SK-N-MC (cell line): Measurements from ENCODE around the gene TBRG4.

Source experiments
- DNase-seq: peaks from one replicate; pipeline ENCODE4 v3.0.0-alpha.2; 2011; ENCODE audit warnings: low read depth, low spot score
- H3K27ac ChIP-seq: fragments of 200-600 bp; sonication (generic); 2 replicates; pipeline ENCODE4 v1.5.1; 2016; ENCODE audit warnings: mixed run types
- H3K36me3 ChIP-seq: fragments of 200-600 bp; sonication (generic); 2 replicates; pipeline ENCODE4 v1.6.1; 2017; ENCODE audit warnings: antibody characterized with exemption, low read length, mixed read lengths; ENCODE audit not compliant: insufficient read depth
- H3K4me3 ChIP-seq: fragments of 200-600 bp; sonication (generic); 2 replicates; pipeline ENCODE4 v1.5.1; 2016
- H3K9ac ChIP-seq: fragments of 200-600 bp; sonication (generic); 2 replicates; pipeline ENCODE4 v1.8.0; 2017; ENCODE audit warnings: mixed run types, mixed read lengths; ENCODE audit not compliant: insufficient read length
- H3K9me3 ChIP-seq: fragments of 200-600 bp; sonication (generic); 2 replicates; pipeline ENCODE4 v1.6.1; 2017; ENCODE audit warnings: low read depth, mild to moderate bottlenecking, antibody characterized with exemption, low read length, moderate library complexity, mixed read lengths
- EZH2 ChIP-seq: fragments of 200-600 bp; sonication (generic); IDR thresholded peaks from one replicate; pipeline ENCODE4 v1.6.1; 2017; ENCODE audit warnings: antibody characterized with exemption
- FOXP2 ChIP-seq: optimal IDR thresholded peaks from 2 replicates; pipeline ENCODE3; 2011; ENCODE audit warnings: mild to moderate bottlenecking, moderate library complexity; ENCODE audit not compliant: insufficient read depth; ENCODE audit errors: extremely low read length, control extremely low read depth
- POLR2AphosphoS5 ChIP-seq: IDR thresholded peaks from 2 replicates; pipeline ENCODE4 v1.6.1; 2012; ENCODE audit warnings: mild to moderate bottlenecking, low read depth, low read length, borderline replicate concordance

TBRG4 gene

GRCh38 chr7:45125193-45125904 lies 13.9 kb upstream of the TBRG4 start:
- no peak overlapping the region for H3K9ac ChIP-seq
- TF ChIP-seq FOXP2: no peak
- no peak for TF ChIP-seq EZH2
- TF ChIP-seq POLR2AphosphoS5: no peak
- no peak overlapping the region for H3K4me3 ChIP-seq
- no peaks in the 10 kb centered on the region for H3K9me3 ChIP-seq
- no peak for DNase-seq
- H3K36me3 ChIP-seq: no peaks in the 10 kb centered on the region
- H3K27ac ChIP-seq: no peak overlapping the region

GRCh38 chr7:45123913-45124710 lies 12.6 kb upstream of the TBRG4 start:
- Histone ChIP-seq H3K9ac (no peak overlapping the region), H3K36me3 (no peaks in the 10 kb centered on the region), H3K4me3 (no peak overlapping the region), H3K27ac (no peak overlapping the region), H3K9me3 (no peaks in the 10 kb centered on the region)
- DNase-seq: no peak
- no peak for TF ChIP-seq POLR2AphosphoS5
- TF ChIP-seq FOXP2: no peak
- TF ChIP-seq EZH2: no peak

- TF ChIP-seq FOXP2 (no peak), EZH2 (no peak), POLR2AphosphoS5 (no peak)
- Histone ChIP-seq H3K27ac (no peak overlapping the region), H3K9me3 (no peaks in the 10 kb centered on the region), H3K4me3 (no peak overlapping the region), H3K9ac (no peak overlapping the region), H3K36me3 (no peaks in the 10 kb centered on the region)
- no peak for DNase-seq
These were observed 11.7 kb upstream of the TBRG4 start for GRCh38 chr7:45122975-45123860.

GRCh38 chr7:45119550-45119949 lies 8.1 kb upstream of the TBRG4 start:
- TF ChIP-seq POLR2AphosphoS5 (no peak), FOXP2 (no peak)
- Histone ChIP-seq H3K36me3 (no peaks in the 10 kb centered on the region), H3K9ac (no peak overlapping the region), H3K9me3 (no peaks in the 10 kb centered on the region), H3K27ac (no peak overlapping the region), H3K4me3 (no peak overlapping the region)
- no peak for DNase-seq

DNA sequence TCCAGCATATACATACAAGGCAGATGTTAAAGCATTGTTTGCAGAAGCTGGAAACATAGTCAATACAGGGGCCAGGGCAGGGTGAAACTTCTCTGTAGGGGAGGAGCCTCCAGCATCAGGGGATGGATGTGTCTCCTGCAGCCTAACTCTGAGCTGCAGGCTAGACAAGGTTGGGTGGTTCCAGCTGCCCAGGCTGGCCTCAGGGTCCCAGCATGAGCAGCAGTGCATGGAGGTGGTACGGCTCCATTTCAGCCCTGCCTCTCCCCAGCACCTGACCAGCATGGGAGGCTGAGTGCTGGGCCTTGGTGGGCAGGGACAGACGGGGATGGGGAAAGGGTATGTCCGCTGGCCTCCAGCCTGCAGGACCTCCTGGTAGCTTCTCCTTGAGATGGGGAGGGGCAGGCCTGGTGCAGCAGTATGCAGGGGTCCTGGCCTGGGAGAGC lies 7.4 kb upstream of the TBRG4 start:
- H3K9me3 ChIP-seq: no peaks in the 10 kb centered on the region
- no peak overlapping the region for H3K9ac ChIP-seq
- no peak overlapping the region for H3K27ac ChIP-seq
- no peak for DNase-seq
- H3K4me3 ChIP-seq: no peak overlapping the region
- no peak for TF ChIP-seq EZH2
- no peak for TF ChIP-seq POLR2AphosphoS5
- TF ChIP-seq FOXP2: no peak
- H3K36me3 ChIP-seq: no peaks in the 10 kb centered on the region

- no peak for TF ChIP-seq POLR2AphosphoS5
- TF ChIP-seq EZH2: no peak
- no peak for TF ChIP-seq FOXP2
- no peak overlapping the region for H3K9ac ChIP-seq
- no peaks in the 10 kb centered on the region for H3K9me3 ChIP-seq
- no peaks in the 10 kb centered on the region for H3K36me3 ChIP-seq
- H3K27ac ChIP-seq: no peak overlapping the region
- DNase-seq: no peak
- no peak overlapping the region for H3K4me3 ChIP-seq
These were observed 6.8 kb upstream of the TBRG4 start for GRCh38 chr7:45118292-45118691.

- no peak overlapping the region for H3K4me3 ChIP-seq
- no peak overlapping the region for H3K27ac ChIP-seq
- H3K9me3 ChIP-seq: no peaks in the 10 kb centered on the region
- no peaks in the 10 kb centered on the region for H3K36me3 ChIP-seq
- DNase-seq: no peak
- no peak for TF ChIP-seq POLR2AphosphoS5
- TF ChIP-seq EZH2: no peak
- no peak for TF ChIP-seq FOXP2
- H3K9ac ChIP-seq: no peak overlapping the region
These were observed 6.1 kb upstream of the TBRG4 start for GRCh38 chr7:45117582-45117981.

DNA sequence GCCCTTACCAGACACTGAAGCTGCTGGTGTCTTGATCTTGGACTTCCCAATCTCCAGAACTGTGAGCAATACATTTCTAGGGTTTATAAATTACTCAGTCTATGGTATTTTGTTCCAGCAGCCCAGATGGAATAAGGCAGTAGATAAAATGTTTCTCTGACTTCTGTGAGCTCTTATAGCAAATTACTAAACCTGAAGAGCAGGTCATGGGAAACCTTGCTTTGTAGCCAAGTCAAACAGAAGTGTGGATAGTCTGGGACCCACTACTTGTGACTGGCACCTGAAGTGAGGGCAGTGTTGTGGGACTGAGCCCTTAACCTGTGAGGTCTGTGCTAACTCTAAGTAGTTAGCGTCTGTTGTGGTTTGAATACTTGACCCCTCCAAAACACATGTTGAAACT lies 4.6 kb upstream of the TBRG4 start:
- no peak overlapping the region for H3K9ac ChIP-seq
- DNase-seq: no peak
- H3K27ac ChIP-seq: no peak overlapping the region
- no peaks in the 10 kb centered on the region for H3K9me3 ChIP-seq
- H3K36me3 ChIP-seq: no peaks in the 10 kb centered on the region
- no peak overlapping the region for H3K4me3 ChIP-seq
- TF ChIP-seq EZH2: no peak
- TF ChIP-seq FOXP2: no peak
- no peak for TF ChIP-seq POLR2AphosphoS5
